Measurements from ENCODE around the gene SLC25A40.
"Not testable (repeated sequence)": the region's sequence is repeated elsewhere in the genome, so short reads cannot be mapped to it uniquely, and the experiment has no call there.

DNA sequence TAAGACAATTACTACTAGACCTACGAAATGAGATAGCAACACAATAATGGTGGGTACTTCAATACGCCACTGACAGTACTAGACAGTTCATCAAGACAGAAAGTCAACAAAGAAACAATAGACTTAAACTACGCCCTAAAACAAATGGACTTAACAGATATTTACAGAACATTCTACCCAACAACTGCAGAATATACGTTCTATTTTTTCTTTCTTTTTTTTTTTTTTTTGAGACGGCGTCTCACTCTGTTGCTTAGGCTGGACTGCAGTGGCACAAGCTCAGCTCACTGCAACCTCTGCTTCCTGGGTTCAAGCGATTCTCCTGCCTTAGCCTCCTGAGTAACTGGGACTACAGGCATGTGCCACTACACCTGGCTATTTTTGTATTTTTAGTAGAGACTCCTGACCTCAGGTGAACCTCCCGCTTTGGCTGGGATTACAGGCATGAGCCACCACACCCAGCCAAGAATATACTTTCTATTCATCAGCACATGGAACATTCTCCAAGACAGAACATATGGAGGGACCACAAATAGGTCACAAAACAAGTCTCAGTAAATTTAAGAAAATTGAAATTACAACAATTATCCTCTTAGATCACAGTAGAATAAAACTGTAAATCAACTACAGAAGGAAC is 46.7 kb upstream of the SLC25A40 start:
- not testable (repeated sequence) for TF ChIP-seq CTCF (IDR thresholded peaks at IDR 0.05); USF2 (IDR thresholded peaks at IDR 0.05; ENCODE audit: borderline replicate concordance, low read depth, low read length); RAD21 (IDR thresholded peaks at IDR 0.05; ENCODE audit: low read length); NFIC (IDR thresholded peaks at IDR 0.05; ENCODE audit: borderline replicate concordance); GABPA (IDR thresholded peaks at IDR 0.05; ENCODE audit: low read depth); POLR2AphosphoS5 (IDR thresholded peaks at IDR 0.05; ENCODE audit: low read depth, low read length)
- TF ChIP-seq, protein P1, sequence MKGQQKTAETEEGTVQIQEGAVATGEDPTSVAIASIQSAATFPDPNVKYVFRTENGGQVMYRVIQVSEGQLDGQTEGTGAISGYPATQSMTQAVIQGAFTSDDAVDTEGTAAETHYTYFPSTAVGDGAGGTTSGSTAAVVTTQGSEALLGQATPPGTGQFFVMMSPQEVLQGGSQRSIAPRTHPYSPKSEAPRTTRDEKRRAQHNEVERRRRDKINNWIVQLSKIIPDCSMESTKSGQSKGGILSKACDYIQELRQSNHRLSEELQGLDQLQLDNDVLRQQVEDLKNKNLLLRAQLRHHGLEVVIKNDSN (IDR thresholded peaks at IDR 0.05; ENCODE audit: borderline replicate concordance, low read depth): not testable (repeated sequence)

Data from SK-N-SH (cell line).